ENCODE results near the gene NPAS3. TPM values are rescaled to one million over a fixed set of nuclear protein-coding genes. Genes with fewer than 3 reads are reported as not detected.

Gene NPAS3
- total RNA-seq, 1 donor from 2014 or later: not detected

- Histone ChIP-seq H3K36me3 (no peaks in the 10 kb centered on the region), H2AFZ (replicated peaks) (no peak overlapping the region), H3K9me3 (ENCODE audit: low read depth) (no peaks in the 10 kb centered on the region), H4K20me1 (ENCODE audit: low read depth) (no peaks in the 10 kb centered on the region), H3K9ac (no peak overlapping the region), H3K27ac (no peak overlapping the region), H3K4me1 (peaks cover 5% of the 10 kb centered on the region), H3K4me3 (no peak overlapping the region), H3K4me2 (no peak overlapping the region), H3F3A (ENCODE audit: low read depth) (no peaks in the 10 kb centered on the region), H3K79me2 (ENCODE audit: low read depth) (no peaks in the 10 kb centered on the region), H3K27me3 (no peaks in the 10 kb centered on the region)
- no peak for TF ChIP-seq CTCF (IDR thresholded peaks at IDR 0.05)
- Mint-ChIP-seq H3K27ac (no peak overlapping the region), H3K27me3 (ENCODE audit: insufficient read depth, low read depth) (peaks cover 8% of the 10 kb centered on the region), H3K4me3 (no peak overlapping the region), H3K9me3 (no peaks in the 10 kb centered on the region), H3K4me1 (peaks cover 10% of the 10 kb centered on the region), H3K36me3 (peaks cover 2% of the 10 kb centered on the region)
- DNase-seq (ENCODE audit: low spot score): no peak
These were observed 747.5 kb downstream of the NPAS3 start for GRCh38 chr14:33686218-33686617.

- H3K4me2 ChIP-seq: no peak overlapping the region
- no peak for TF ChIP-seq CTCF (IDR thresholded peaks at IDR 0.05)
- Mint-ChIP-seq H3K4me1 (peaks cover 10% of the 10 kb centered on the region), H3K36me3 (peaks cover 2% of the 10 kb centered on the region), H3K4me3 (no peak overlapping the region), H3K9me3 (no peaks in the 10 kb centered on the region), H3K27me3 (ENCODE audit: insufficient read depth, low read depth) (peaks cover 8% of the 10 kb centered on the region), H3K27ac (no peak overlapping the region)
- H3K4me1 ChIP-seq: peaks cover 5% of the 10 kb centered on the region
- H3F3A ChIP-seq (ENCODE audit: low read depth): no peaks in the 10 kb centered on the region
- no peak overlapping the region for H3K4me3 ChIP-seq
- no peaks in the 10 kb centered on the region for H3K36me3 ChIP-seq
- no peak overlapping the region for H2AFZ ChIP-seq (replicated peaks)
- DNase-seq (ENCODE audit: low spot score): no peak
- H3K9ac ChIP-seq: no peak overlapping the region
- no peaks in the 10 kb centered on the region for H3K79me2 ChIP-seq (ENCODE audit: low read depth)
- no peaks in the 10 kb centered on the region for H3K27me3 ChIP-seq
- H3K27ac ChIP-seq: no peak overlapping the region
- no peaks in the 10 kb centered on the region for H3K9me3 ChIP-seq (ENCODE audit: low read depth)
- no peaks in the 10 kb centered on the region for H4K20me1 ChIP-seq (ENCODE audit: low read depth)
These were observed 748.2 kb downstream of the NPAS3 start for GRCh38 chr14:33686856-33687255.

- no peaks in the 10 kb centered on the region for H3K27me3 ChIP-seq
- H3K4me2 ChIP-seq: no peak overlapping the region
- no peak overlapping the region for H2AFZ ChIP-seq (replicated peaks)
- H3K36me3 Mint-ChIP-seq: no peaks in the 10 kb centered on the region
- H3K27ac ChIP-seq: no peak overlapping the region
- H4K20me1 ChIP-seq (ENCODE audit: low read depth): no peaks in the 10 kb centered on the region
- no peak overlapping the region for H3K4me3 ChIP-seq
- peaks cover 5% of the 10 kb centered on the region for H3K4me1 ChIP-seq
- H3K9me3 ChIP-seq (ENCODE audit: low read depth): no peaks in the 10 kb centered on the region
- H3K9ac ChIP-seq: no peak overlapping the region
- peaks cover 6% of the 10 kb centered on the region for H3K27me3 Mint-ChIP-seq (ENCODE audit: insufficient read depth, low read depth)
- peaks cover 26% of the 10 kb centered on the region for H3K4me1 Mint-ChIP-seq
- H3F3A ChIP-seq (ENCODE audit: low read depth): no peaks in the 10 kb centered on the region
- no peak overlapping the region for H3K27ac Mint-ChIP-seq
- no peak for DNase-seq (ENCODE audit: low spot score)
- no peaks in the 10 kb centered on the region for H3K79me2 ChIP-seq (ENCODE audit: low read depth)
- no peaks in the 10 kb centered on the region for H3K36me3 ChIP-seq
- no peaks in the 10 kb centered on the region for H3K9me3 Mint-ChIP-seq
- no peak overlapping the region for H3K4me3 Mint-ChIP-seq
- TF ChIP-seq EZH2 (IDR thresholded peaks at IDR 0.05): no peak
These were observed 751.0 kb downstream of the NPAS3 start for GRCh38 chr14:33689680-33690079.

- no peaks in the 10 kb centered on the region for H3K79me2 ChIP-seq (ENCODE audit: low read depth)
- no peak for TF ChIP-seq EZH2phosphoT487 (IDR thresholded peaks at IDR 0.05)
- no peak for TF ChIP-seq CTCF (IDR thresholded peaks at IDR 0.05)
- TF ChIP-seq EZH2 (IDR thresholded peaks at IDR 0.05): no peak
These were observed 753.2 kb downstream of the NPAS3 start for GRCh38 chr14:33691907-33692306.

More at GRCh38 chr14:33691907-33692306, 753.2 kb downstream of the NPAS3 start:
- Histone ChIP-seq H3K4me1 (peaks cover 5% of the 10 kb centered on the region), H3K4me2 (no peak overlapping the region), H3K9me3 (ENCODE audit: low read depth) (no peaks in the 10 kb centered on the region), H4K20me1 (ENCODE audit: low read depth) (no peaks in the 10 kb centered on the region), H3K4me3 (no peak overlapping the region), H3F3A (ENCODE audit: low read depth) (no peaks in the 10 kb centered on the region), H3K36me3 (no peaks in the 10 kb centered on the region), H3K9ac (no peak overlapping the region), H2AFZ (replicated peaks) (no peak overlapping the region), H3K27ac (no peak overlapping the region), H3K27me3 (no peaks in the 10 kb centered on the region)
- no peaks in the 10 kb centered on the region for H3K36me3 Mint-ChIP-seq
- no peak overlapping the region for H3K4me3 Mint-ChIP-seq
- H3K4me1 Mint-ChIP-seq: peaks cover 24% of the 10 kb centered on the region
- no peak for DNase-seq (ENCODE audit: low spot score)
- H3K9me3 Mint-ChIP-seq: no peaks in the 10 kb centered on the region
- no peaks in the 10 kb centered on the region for H3K27me3 Mint-ChIP-seq (ENCODE audit: insufficient read depth, low read depth)
- H3K27ac Mint-ChIP-seq: no peak overlapping the region
